Upper lobe of left lung (tissue), 6 donors: ENCODE results near the gene ATP1B1. TPM values are rescaled to one million over a fixed set of nuclear protein-coding genes. Genes with fewer than 3 reads are reported as not detected.

ENCODE experiments used
- ATAC-seq, 2 donors: fragments of 200-7000 bp; cut with Tn5 transposase; one replicate each; pipeline ENCODE4 v1.9.1; 2022; ENCODE audit warnings: mild to moderate bottlenecking in 2 of 2, moderate library complexity in 2 of 2; ENCODE audit not compliant: low FRiP score in 2 of 2
- DNase-seq, 2 donors: peaks; one replicate each; pipeline ENCODE4 v3.0.0-alpha.2; 2019 to 2020
- H3K27ac ChIP-seq, 4 donors: fragments of 200-600 bp; sonication (generic); one replicate each; pipeline ENCODE4 v1.5.1; 2016 to 2019
- H3K27me3 ChIP-seq, 4 donors: fragments of 200-600 bp; sonication (generic); one replicate each; pipeline ENCODE4 v1.5.1; 2017 to 2019
- H3K36me3 ChIP-seq, 4 donors: fragments of 200-600 bp; sonication (generic); one replicate each; pipeline ENCODE4 v1.5.1; 2016 to 2019
- H3K4me1 ChIP-seq, 4 donors: fragments of 200-600 bp; sonication (generic); one replicate each; pipeline ENCODE4 v1.5.1; 2018 to 2019
- H3K4me3 ChIP-seq, 4 donors: fragments of 200-600 bp; sonication (generic); one replicate each; pipeline ENCODE4 v1.5.1; 2017 to 2019; ENCODE audit warnings: mild to moderate bottlenecking in 2 of 4, moderate library complexity in 1 of 4
- H3K9me3 ChIP-seq, 4 donors: fragments of 200-600 bp; sonication (generic); one replicate each; pipeline ENCODE4 v1.5.1; 2018 to 2019
- EP300 ChIP-seq, 4 donors: sonication (generic); formaldehyde crosslinking; IDR thresholded peaks; one replicate each; pipeline ENCODE4 v1.5.1; 2017; ENCODE audit warnings: antibody characterized with exemption in 4 of 4, control low read depth in 2 of 4
- POLR2A ChIP-seq, 4 donors: fragments of 450-650 bp; IDR thresholded peaks; one replicate each; pipeline ENCODE4 v1.5.1; 2016 to 2017; ENCODE audit warnings: antibody characterized with exemption in 4 of 4, mild to moderate bottlenecking in 2 of 4
- POLR2AphosphoS5 ChIP-seq, 2 donors: sonication (generic); formaldehyde crosslinking; IDR thresholded peaks; one replicate each; pipeline ENCODE4 v1.5.1; 2017; ENCODE audit warnings: antibody characterized with exemption in 2 of 2
- WGBS, 2 donors: methylation state at CpG; one replicate each; pipeline ENCODE4 v1.1.5; 2017 to 2018; 5-methylcytosine and 5-hydroxymethylcytosine counted together
- total RNA-seq, 6 donors: library from RNA; depleted of rRNA in 4 of 6; stranded (reverse); fragments of >200 nt in 4 of 6; gene quantifications; one replicate each; pipeline versions ENCODE4 v1.1.0 to v1.2.1, GENCODE V29; 2016 to 2021
- TF ChIP-seq, protein P1 (sequence below), 6 experiments: fragments of 450-650 bp in 4 of 6; fragments of 200-600 bp in 2 of 6; sonication (generic) in 2 of 6; IDR thresholded peaks; one replicate each; pipeline ENCODE4 v1.5.1; 2016 to 2019; ENCODE audit warnings: antibody characterized with exemption in 6 of 6
- donor health status: DM: no; HTN: no; CAD: no; lungs with moderate emphysema.
- donor health status: DM: no; HTN: yes; CAD: no; lungs with severe emphysema.

Gene ATP1B1
- total RNA-seq, 6 donors from 2014 or later = 31.4 to 309 (median 172) TPM

DNA sequence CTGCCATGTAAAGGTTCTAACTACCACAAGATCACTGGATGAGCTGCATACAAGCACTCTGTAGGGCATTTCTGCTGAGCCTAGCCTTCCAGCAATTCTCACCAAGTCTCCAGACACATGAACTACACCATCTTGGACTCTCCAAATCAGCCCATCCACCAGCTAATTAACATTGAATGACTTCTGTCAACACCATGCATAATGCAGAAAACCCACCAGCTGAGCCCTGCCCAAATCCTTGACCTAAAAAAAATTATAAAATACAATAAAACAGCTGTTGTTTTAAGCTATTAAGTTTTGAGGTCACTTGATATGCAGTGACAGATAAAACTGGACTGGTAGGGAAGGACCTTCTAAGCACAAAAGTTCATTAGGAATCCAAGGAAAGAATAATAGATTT, 44.3 kb upstream of the ATP1B1 start:
- TF ChIP-seq EP300 (IDR thresholded peaks at IDR 0.05) (no peak), POLR2AphosphoS5 (IDR thresholded peaks at IDR 0.05) (no peak), POLR2A (IDR thresholded peaks at IDR 0.05) (no peak)
- TF ChIP-seq, protein P1, sequence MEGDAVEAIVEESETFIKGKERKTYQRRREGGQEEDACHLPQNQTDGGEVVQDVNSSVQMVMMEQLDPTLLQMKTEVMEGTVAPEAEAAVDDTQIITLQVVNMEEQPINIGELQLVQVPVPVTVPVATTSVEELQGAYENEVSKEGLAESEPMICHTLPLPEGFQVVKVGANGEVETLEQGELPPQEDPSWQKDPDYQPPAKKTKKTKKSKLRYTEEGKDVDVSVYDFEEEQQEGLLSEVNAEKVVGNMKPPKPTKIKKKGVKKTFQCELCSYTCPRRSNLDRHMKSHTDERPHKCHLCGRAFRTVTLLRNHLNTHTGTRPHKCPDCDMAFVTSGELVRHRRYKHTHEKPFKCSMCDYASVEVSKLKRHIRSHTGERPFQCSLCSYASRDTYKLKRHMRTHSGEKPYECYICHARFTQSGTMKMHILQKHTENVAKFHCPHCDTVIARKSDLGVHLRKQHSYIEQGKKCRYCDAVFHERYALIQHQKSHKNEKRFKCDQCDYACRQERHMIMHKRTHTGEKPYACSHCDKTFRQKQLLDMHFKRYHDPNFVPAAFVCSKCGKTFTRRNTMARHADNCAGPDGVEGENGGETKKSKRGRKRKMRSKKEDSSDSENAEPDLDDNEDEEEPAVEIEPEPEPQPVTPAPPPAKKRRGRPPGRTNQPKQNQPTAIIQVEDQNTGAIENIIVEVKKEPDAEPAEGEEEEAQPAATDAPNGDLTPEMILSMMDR (IDR thresholded peaks at IDR 0.05) = no peak
- Histone ChIP-seq H3K36me3 (no peaks in the 10 kb centered on the region), H3K4me1 (peaks cover 0 to 7% (median 3%) of the 10 kb centered on the region in 4 donors), H3K27ac (no peak overlapping the region), H3K9me3 (peaks cover 4 to 10% (median 5%) of the 10 kb centered on the region in 4 donors), H3K4me3 (no peak overlapping the region), H3K27me3 (no peaks in the 10 kb centered on the region)
- ATAC-seq = no peak
- DNase-seq = no peak

DNA sequence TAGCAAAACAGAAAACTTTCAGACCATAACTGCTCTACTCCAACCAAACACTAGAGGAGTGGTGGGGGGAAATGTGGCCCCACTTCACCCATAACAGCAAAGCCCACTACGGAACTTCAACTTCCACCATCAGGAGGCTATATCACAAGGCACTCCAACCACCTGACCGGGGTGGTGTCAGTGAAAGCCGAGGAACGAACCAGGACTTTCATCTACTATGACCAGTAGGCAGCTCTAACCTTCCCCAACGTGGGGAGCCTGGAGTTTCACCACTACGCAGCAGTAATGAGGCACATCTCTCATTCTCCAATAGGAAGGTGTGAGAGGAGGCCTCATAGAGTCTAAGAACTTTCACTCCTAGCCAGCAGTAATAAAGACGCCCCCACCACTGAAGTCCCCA, 42.4 kb upstream of the ATP1B1 start:
- Histone ChIP-seq H3K4me3 (no peak overlapping the region), H3K27me3 (no peaks in the 10 kb centered on the region), H3K36me3 (no peaks in the 10 kb centered on the region), H3K27ac (no peak overlapping the region), H3K4me1 (peaks cover 0 to 7% (median 3%) of the 10 kb centered on the region in 4 donors), H3K9me3 (peaks cover 4 to 11% (median 5%) of the 10 kb centered on the region in 4 donors)
- TF ChIP-seq POLR2AphosphoS5 (IDR thresholded peaks at IDR 0.05) (no peak), POLR2A (IDR thresholded peaks at IDR 0.05) (no peak), EP300 (IDR thresholded peaks at IDR 0.05) (no peak)
- TF ChIP-seq, protein P1 (IDR thresholded peaks at IDR 0.05) = no peak
- no peak for ATAC-seq
- 92 to 100% methylated on average over 4 to 7 of the region's 7 CpGs for WGBS, 2 donors
- no peak for DNase-seq

DNA sequence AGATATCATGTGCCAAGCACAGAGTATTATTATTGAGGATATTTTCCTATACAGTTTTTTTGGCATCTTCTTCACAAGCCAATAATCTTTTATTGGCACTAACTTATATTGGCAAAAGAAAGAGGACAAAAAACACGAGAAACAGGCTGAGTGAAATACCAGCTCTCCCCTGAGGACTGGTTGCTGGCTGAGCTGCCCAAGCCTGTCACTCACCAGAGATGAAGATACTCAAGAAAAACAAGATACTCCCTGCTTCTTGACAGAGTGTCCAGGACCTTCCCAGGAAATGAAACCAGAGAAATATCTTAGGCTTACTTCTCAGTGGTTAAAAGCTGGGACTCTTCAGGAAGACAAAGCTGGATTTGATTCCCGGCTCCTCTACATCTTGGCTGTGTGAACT, 35.9 kb upstream of the ATP1B1 start:
- WGBS, 2 donors = 68 to 83% methylated on average over 2 of the region's 2 CpGs
- Histone ChIP-seq H3K27ac (no peak overlapping the region), H3K27me3 (no peaks in the 10 kb centered on the region), H3K36me3 (no peaks in the 10 kb centered on the region), H3K4me1 (no peaks in the 10 kb centered on the region), H3K9me3 (peaks cover 0 to 5% (median 0%) of the 10 kb centered on the region in 4 donors), H3K4me3 (no peak overlapping the region)
- ATAC-seq (no peak), DNase-seq (no peak)
- no peak for TF ChIP-seq EP300 (IDR thresholded peaks at IDR 0.05)

DNA sequence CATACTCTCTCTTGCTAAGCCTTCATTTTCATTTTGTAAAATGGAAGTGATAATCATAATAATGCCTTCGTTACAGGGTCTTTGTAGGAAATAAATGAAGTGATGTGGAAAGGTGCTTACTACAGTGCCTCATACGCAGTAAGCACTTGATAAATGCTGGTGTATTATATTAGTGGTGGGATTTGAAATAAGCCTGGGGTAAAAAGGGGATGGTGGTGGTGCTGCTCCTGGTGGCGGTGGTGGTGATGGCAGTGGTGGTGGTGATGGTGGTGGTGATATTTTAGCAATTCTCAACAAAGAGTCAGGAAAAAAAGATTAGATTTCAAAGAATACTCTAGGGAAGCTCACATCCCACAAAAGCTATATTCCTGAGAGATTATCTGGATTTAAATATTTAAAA, 35.5 kb upstream of the ATP1B1 start:
- H3K4me3 ChIP-seq = no peak overlapping the region
- H3K27ac ChIP-seq = no peak overlapping the region
- H3K27me3 ChIP-seq = no peaks in the 10 kb centered on the region
- H3K9me3 ChIP-seq = peaks cover 0 to 5% (median 0%) of the 10 kb centered on the region in 4 donors
- TF ChIP-seq, protein P1 (IDR thresholded peaks at IDR 0.05) = no peak
- no peak for TF ChIP-seq EP300 (IDR thresholded peaks at IDR 0.05)
- TF ChIP-seq POLR2A (IDR thresholded peaks at IDR 0.05) = no peak
- TF ChIP-seq POLR2AphosphoS5 (IDR thresholded peaks at IDR 0.05) = no peak
- no peak for DNase-seq
- WGBS, 2 donors = 84 to 97% methylated on average over 3 of the region's 3 CpGs
- no peaks in the 10 kb centered on the region for H3K36me3 ChIP-seq
- no peak for ATAC-seq
- no peaks in the 10 kb centered on the region for H3K4me1 ChIP-seq

- Histone ChIP-seq H3K9me3 (no peaks in the 10 kb centered on the region), H3K27me3 (no peaks in the 10 kb centered on the region), H3K36me3 (no peaks in the 10 kb centered on the region), H3K4me3 (no peak overlapping the region), H3K4me1 (no peaks in the 10 kb centered on the region), H3K27ac (no peak overlapping the region)
- DNase-seq (no peak), ATAC-seq (no peak)
- no peak for TF ChIP-seq POLR2AphosphoS5 (IDR thresholded peaks at IDR 0.05)
- TF ChIP-seq EP300 (IDR thresholded peaks at IDR 0.05) = no peak
- TF ChIP-seq POLR2A (IDR thresholded peaks at IDR 0.05) = no peak
- TF ChIP-seq, protein P1 (IDR thresholded peaks at IDR 0.05) = no peak
- 66 to 74% methylated on average over 6 of the region's 6 CpGs for WGBS, 2 donors
These were observed 33.4 kb upstream of the ATP1B1 start for GRCh38 chr1:169072945-169073725.
